Stimulated activated naive CD8-positive, alpha-beta T cell treated with anti-CD3 and anti-CD28 coated beads, Interleukin-15, Interleukin-2, amounts not matched to agents 100 ng/mL and 50 ng/mL, for 24 hours (primary cell): Measurements from ENCODE around the gene FIBCD1.

Experiments used
- H3K27ac Mint-ChIP-seq: one replicate; pipeline ENCODE4 v1.8.0; 2021; ENCODE audit warnings: mild to moderate bottlenecking, mixed read lengths
- H3K27me3 Mint-ChIP-seq: one replicate; pipeline ENCODE4 v1.8.0; 2021; ENCODE audit warnings: mixed read lengths
- H3K36me3 Mint-ChIP-seq: one replicate; pipeline ENCODE4 v1.8.0; 2021; ENCODE audit warnings: low read depth, mixed read lengths
- H3K4me1 Mint-ChIP-seq: one replicate; pipeline ENCODE4 v1.8.0; 2021; ENCODE audit warnings: low read depth, mixed read lengths
- H3K4me3 Mint-ChIP-seq: one replicate; pipeline ENCODE4 v1.8.0; 2021; ENCODE audit warnings: mild to moderate bottlenecking, mixed read lengths
- H3K9me3 Mint-ChIP-seq: one replicate; pipeline ENCODE4 v1.8.0; 2021; ENCODE audit warnings: mixed read lengths

FIBCD1 gene

DNA sequence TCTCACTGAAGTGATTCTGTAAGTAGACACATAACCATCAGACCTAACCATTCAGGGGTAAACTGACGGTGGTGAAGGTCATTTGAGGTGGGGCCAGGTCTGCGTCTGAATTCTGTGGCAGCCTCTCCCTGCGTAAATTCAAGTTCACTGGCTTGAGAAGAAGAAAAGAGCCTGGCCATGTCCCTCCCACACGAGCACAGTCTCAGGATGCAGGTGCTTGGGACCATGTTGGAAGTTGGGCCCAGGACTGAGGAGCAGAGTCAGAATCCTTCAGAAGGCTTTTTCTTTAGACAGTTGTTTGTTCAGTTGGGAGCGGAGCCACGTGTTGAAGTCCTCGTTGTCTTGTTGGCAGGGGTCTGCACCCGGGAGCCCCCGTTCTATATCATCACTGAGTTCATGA lies 66.5 kb downstream of the FIBCD1 start:
- Mint-ChIP-seq H3K4me1 (no peaks in the 10 kb centered on the region), H3K27ac (no peak overlapping the region), H3K36me3 (peaks cover 43% of the 10 kb centered on the region), H3K4me3 (no peak overlapping the region), H3K9me3 (no peaks in the 10 kb centered on the region), H3K27me3 (no peaks in the 10 kb centered on the region)

GRCh38 chr9:130872093-130872492 lies 67.0 kb downstream of the FIBCD1 start:
- Mint-ChIP-seq H3K36me3 (peaks cover 38% of the 10 kb centered on the region), H3K4me3 (no peak overlapping the region), H3K4me1 (no peaks in the 10 kb centered on the region), H3K9me3 (no peaks in the 10 kb centered on the region), H3K27me3 (no peaks in the 10 kb centered on the region), H3K27ac (no peak overlapping the region)

DNA sequence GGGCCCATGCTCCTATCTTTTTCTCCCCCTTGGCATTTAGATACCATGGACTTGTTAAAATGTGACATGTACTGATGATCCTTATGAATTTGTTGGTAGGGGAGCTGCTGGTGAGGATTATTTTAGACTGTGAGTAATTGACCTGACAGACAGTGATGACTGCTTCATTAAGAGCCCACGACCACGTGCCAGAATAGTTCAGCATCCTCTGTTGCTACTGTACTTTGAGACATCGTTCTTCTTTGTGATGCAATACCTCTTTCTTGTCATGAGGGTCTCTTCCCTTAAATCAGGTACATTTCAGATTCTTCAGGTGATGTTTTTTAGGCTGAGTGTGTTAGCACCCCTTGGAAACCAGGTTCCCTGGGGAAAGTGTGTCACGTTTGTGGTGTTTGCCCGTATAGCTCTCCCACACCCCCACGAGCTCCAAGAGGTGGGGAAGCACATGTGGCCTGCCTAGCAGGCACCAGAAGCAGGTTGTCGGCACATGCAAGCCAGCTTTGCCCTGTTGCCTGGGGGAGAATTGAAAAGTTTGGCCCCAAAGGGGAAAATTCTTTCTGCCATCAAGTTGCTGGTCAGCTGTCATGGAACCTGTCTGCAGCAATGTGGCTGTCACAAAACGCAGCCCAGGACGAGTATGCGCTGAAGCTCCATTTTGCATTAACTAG lies 67.5 kb downstream of the FIBCD1 start:
- Mint-ChIP-seq H3K36me3 (peaks cover 37% of the 10 kb centered on the region), H3K27me3 (no peaks in the 10 kb centered on the region), H3K9me3 (no peaks in the 10 kb centered on the region), H3K4me3 (no peak overlapping the region), H3K4me1 (no peaks in the 10 kb centered on the region), H3K27ac (no peak overlapping the region)

DNA sequence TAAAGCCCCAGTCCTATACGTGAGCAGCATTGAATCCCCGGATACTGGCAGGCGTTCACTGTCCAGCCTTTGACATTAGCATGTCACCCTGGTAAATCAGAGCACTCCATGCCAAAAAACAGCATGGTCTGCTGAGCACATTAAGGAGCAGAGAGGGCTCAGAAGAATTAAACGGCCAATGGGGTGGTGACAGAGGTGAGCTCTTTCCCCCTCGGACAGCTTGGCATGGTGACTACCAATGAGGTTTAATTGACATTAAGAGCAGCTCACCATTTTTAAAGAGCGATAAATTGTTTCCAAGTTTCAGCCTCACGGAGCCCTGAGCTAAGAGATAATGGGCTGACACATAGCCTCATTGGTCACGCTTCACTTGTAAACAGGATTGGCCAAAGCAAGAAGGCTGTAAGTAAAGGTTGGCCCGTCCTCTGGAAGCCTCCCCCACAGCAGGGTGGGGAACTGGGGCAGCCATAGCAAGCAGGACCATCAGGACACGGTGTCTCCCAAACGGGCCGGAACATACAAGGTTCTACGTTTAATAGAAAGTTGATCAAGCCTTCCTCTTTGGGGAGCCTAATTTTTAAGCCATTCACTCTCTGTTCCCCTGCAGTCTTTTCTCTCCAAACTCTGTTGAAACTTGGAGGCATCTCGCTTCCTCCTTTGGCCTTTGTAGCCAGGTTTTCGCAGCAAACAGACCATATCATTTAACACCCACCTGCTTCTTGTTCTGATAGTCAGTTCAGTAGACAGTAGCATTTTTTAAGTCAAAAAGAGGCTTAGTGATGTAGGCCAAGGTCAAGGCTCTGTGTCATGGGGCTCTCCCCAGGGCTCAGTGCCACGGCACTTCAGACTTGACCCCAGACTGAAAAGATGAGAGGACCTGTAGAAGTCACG lies 68.3 kb downstream of the FIBCD1 start:
- Mint-ChIP-seq H3K27me3 (no peaks in the 10 kb centered on the region), H3K36me3 (peaks cover 42% of the 10 kb centered on the region), H3K27ac (no peak overlapping the region), H3K4me3 (no peak overlapping the region), H3K9me3 (no peaks in the 10 kb centered on the region), H3K4me1 (no peaks in the 10 kb centered on the region)

- H3K4me1 Mint-ChIP-seq, result no peaks in the 10 kb centered on the region
- peaks cover 36% of the 10 kb centered on the region for H3K36me3 Mint-ChIP-seq
- H3K9me3 Mint-ChIP-seq, result no peaks in the 10 kb centered on the region
- no peak overlapping the region for H3K4me3 Mint-ChIP-seq
- no peak overlapping the region for H3K27ac Mint-ChIP-seq
- H3K27me3 Mint-ChIP-seq, result no peaks in the 10 kb centered on the region
Measured at GRCh38 chr9:130869250-130869649, 69.8 kb downstream of the FIBCD1 start.

- Mint-ChIP-seq H3K4me1 (no peaks in the 10 kb centered on the region), H3K27ac (no peak overlapping the region), H3K9me3 (no peaks in the 10 kb centered on the region), H3K27me3 (no peaks in the 10 kb centered on the region), H3K36me3 (peaks cover 30% of the 10 kb centered on the region), H3K4me3 (no peak overlapping the region)
Measured at GRCh38 chr9:130868230-130868629, 70.8 kb downstream of the FIBCD1 start.

GRCh38 chr9:130867556-130867955 lies 71.5 kb downstream of the FIBCD1 start:
- no peak overlapping the region for H3K4me3 Mint-ChIP-seq
- H3K36me3 Mint-ChIP-seq, result peaks cover 31% of the 10 kb centered on the region
- no peaks in the 10 kb centered on the region for H3K9me3 Mint-ChIP-seq
- H3K4me1 Mint-ChIP-seq, result no peaks in the 10 kb centered on the region
- H3K27ac Mint-ChIP-seq, result no peak overlapping the region
- H3K27me3 Mint-ChIP-seq, result no peaks in the 10 kb centered on the region

DNA sequence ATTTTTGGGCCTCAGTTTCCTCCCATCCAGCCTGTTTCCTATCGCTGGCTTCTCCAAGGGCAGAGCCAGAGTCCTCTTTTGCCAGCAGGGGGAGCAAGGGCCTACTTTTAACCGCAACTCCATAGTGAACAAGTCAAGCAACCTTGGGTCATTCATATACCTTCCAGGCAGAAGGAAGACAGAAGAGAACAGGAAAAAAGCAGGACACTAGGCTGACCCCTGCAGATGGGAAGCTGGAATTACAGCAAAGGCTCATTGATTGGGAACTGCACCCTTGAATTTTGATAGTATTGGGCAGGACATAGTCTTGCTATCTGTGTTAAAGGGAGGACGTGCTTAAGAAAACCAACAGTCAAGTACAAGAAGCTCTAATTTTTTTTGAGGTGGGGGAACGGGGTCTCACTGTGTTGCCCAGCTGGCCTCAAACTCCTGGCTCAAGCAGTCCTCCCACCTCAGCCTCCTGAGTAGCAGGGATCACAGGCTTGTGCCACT lies 72.5 kb downstream of the FIBCD1 start:
- no peaks in the 10 kb centered on the region for H3K4me1 Mint-ChIP-seq
- H3K27ac Mint-ChIP-seq, result no peak overlapping the region
- H3K27me3 Mint-ChIP-seq, result no peaks in the 10 kb centered on the region
- H3K4me3 Mint-ChIP-seq, result no peak overlapping the region
- peaks cover 25% of the 10 kb centered on the region for H3K36me3 Mint-ChIP-seq
- no peaks in the 10 kb centered on the region for H3K9me3 Mint-ChIP-seq

- Mint-ChIP-seq H3K4me1 (no peaks in the 10 kb centered on the region), H3K36me3 (peaks cover 25% of the 10 kb centered on the region), H3K27ac (no peak overlapping the region), H3K4me3 (no peak overlapping the region), H3K27me3 (no peaks in the 10 kb centered on the region), H3K9me3 (no peaks in the 10 kb centered on the region)
Measured at GRCh38 chr9:130865921-130866320, 73.1 kb downstream of the FIBCD1 start.

DNA sequence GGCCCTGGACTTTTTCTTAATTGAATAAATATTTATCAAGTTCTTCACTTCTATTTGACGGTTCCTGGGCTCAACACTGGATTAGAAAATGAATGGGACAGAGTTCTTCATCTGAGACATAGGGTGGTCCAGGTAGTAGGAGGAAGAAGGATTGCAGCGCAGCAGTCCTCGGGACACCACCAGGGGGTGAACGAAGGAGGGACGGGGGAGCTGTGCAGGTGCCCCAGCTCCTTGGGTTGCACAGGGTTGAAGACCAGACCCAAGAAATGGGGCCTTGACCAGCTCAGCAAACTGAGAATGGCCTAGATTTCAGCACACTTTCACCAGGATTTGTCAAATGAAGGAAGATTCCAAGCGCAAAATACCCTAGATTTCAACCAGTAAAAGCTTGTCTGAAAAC lies 74.5 kb downstream of the FIBCD1 start:
- no peak overlapping the region for H3K4me3 Mint-ChIP-seq
- no peak overlapping the region for H3K27ac Mint-ChIP-seq
- H3K4me1 Mint-ChIP-seq, result no peaks in the 10 kb centered on the region
- H3K9me3 Mint-ChIP-seq, result no peaks in the 10 kb centered on the region
- no peaks in the 10 kb centered on the region for H3K27me3 Mint-ChIP-seq
- H3K36me3 Mint-ChIP-seq, result peaks cover 25% of the 10 kb centered on the region

DNA sequence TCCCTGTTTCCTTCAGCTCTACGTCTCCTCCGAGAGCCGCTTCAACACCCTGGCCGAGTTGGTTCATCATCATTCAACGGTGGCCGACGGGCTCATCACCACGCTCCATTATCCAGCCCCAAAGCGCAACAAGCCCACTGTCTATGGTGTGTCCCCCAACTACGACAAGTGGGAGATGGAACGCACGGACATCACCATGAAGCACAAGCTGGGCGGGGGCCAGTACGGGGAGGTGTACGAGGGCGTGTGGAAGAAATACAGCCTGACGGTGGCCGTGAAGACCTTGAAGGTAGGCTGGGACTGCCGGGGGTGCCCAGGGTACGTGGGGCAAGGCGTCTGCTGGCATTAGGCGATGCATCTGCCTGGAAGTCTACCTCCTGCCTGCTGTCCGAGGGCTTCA lies 76.3 kb downstream of the FIBCD1 start:
- H3K4me1 Mint-ChIP-seq, result no peaks in the 10 kb centered on the region
- H3K27ac Mint-ChIP-seq, result no peak overlapping the region
- H3K4me3 Mint-ChIP-seq, result no peak overlapping the region
- H3K9me3 Mint-ChIP-seq, result no peaks in the 10 kb centered on the region
- no peaks in the 10 kb centered on the region for H3K27me3 Mint-ChIP-seq
- H3K36me3 Mint-ChIP-seq, result peaks cover 21% of the 10 kb centered on the region

DNA sequence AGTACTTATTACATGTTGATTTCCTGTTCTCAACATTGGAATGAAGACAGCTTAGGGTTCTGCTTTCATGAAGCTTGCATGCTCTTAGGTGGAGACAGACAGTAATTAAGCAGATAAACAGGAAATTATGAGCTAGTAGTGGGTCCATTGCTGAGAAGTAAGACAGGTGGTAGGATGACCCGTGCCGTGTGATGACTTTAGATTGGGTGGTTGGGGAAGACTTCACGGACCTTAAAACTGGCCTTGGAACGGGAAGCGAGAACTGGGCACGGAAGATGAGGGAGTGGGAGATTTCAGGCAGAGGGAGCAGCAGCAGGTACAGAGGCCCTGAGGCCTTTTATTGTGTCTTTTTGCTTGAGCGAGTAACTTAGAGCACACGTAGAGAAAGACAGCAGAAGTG lies 76.8 kb downstream of the FIBCD1 start:
- H3K9me3 Mint-ChIP-seq, result no peaks in the 10 kb centered on the region
- H3K27ac Mint-ChIP-seq, result no peak overlapping the region
- H3K4me1 Mint-ChIP-seq, result no peaks in the 10 kb centered on the region
- H3K27me3 Mint-ChIP-seq, result no peaks in the 10 kb centered on the region
- peaks cover 26% of the 10 kb centered on the region for H3K36me3 Mint-ChIP-seq
- H3K4me3 Mint-ChIP-seq, result no peak overlapping the region

DNA sequence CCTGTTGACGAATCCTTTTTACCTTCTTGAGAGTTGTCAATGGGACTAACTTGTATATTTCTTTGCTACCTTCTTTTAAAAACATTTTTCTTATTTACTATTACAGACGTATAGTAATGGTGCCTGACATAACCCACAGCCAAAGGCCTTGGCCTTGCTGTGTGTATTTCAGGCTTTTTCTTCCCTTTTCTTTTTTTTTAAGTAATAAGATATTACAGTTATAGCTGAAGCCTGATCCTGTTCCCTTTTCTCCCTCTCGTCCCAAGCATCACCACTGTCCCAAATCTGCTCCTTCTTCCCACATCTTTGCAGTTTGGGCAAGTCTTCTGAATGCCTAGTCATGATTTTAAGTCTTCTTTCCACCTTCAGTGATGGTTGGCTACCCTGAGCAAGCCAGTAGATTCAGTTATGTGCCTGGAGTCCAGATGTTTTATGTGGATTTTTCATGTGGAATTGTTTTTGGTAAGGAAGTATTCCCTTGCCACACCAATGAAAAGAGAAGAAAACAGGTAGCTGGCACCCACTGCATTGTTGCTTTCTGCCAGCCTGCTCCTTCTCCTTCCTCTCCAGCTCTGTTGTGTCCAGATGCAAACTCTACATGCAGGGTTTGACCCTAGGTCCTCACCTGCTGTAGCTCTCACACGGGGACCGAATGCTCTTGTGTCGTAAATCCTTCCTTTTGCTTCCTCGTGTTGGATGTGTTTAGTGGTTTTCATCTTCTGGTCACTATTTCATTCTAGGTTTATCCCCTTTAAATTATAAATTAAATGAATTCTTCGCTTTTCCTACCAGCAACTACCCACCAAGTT lies 77.5 kb downstream of the FIBCD1 start:
- Mint-ChIP-seq H3K4me1 (no peaks in the 10 kb centered on the region), H3K27me3 (no peaks in the 10 kb centered on the region), H3K4me3 (no peak overlapping the region), H3K27ac (no peak overlapping the region), H3K36me3 (peaks cover 32% of the 10 kb centered on the region), H3K9me3 (no peaks in the 10 kb centered on the region)

DNA sequence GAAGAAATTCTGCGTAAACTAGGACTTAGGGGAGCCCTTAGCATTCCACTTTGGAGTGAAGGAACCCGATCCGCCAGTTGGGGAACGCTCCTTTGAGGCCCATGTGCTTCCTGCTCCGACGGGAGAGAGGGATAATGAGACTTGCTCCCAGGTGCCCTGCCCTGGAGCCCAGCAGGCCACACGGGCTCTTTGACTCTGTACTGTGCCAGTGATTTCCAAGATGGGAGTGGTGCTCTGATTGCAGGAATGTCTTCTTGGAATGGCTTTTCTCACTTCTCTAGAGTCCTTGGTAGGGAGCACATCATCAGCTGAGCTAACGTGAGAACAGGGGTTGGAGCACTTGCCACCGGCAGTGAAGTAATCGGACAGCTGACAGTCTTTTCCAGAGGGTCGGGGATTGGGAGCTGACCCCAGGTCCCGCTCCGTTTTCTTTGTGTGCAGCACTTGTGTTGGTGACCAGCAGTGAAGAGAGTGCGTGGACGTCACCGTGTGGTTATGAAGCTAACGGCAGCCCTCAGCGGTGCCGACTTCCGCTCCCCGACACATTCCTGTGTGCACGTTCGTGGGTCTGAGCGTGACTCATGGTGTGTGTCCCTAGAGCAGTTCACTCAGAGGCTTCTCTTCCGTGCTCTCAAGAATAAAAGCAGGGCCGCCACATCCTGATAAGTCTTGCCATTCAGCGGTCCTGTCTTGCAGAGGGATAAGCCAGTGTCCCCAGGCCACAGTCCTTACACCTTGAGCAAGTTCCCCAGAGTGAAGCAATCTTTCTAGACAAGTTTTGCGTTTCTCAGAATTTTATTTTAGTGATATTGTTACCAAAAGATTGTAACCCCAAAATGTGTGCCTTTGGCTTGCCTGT lies 78.4 kb downstream of the FIBCD1 start:
- peaks cover 33% of the 10 kb centered on the region for H3K36me3 Mint-ChIP-seq
- H3K4me1 Mint-ChIP-seq, result no peaks in the 10 kb centered on the region
- no peak overlapping the region for H3K27ac Mint-ChIP-seq
- no peak overlapping the region for H3K4me3 Mint-ChIP-seq
- no peaks in the 10 kb centered on the region for H3K9me3 Mint-ChIP-seq
- H3K27me3 Mint-ChIP-seq, result no peaks in the 10 kb centered on the region
